HPDE6-E6E7 (cell line): ENCODE results near the gene SDK2.
A peak's percentile ranks its signal among the peaks of the same experiment; 100 is the strongest.
"Not testable (repeated sequence)": the region's sequence is repeated elsewhere in the genome, so short reads cannot be mapped to it uniquely, and the experiment has no call there.

Source experiments
- DNase-seq: peaks from one replicate; pipeline ENCODE4 v3.0.0; 2011; ENCODE audit warnings: missing footprints; ENCODE audit errors: extremely low spot score

Gene SDK2

GRCh38 chr17:73455767-73456166 lies 188.5 kb downstream of the SDK2 start:
- DNase-seq: no peak

DNA sequence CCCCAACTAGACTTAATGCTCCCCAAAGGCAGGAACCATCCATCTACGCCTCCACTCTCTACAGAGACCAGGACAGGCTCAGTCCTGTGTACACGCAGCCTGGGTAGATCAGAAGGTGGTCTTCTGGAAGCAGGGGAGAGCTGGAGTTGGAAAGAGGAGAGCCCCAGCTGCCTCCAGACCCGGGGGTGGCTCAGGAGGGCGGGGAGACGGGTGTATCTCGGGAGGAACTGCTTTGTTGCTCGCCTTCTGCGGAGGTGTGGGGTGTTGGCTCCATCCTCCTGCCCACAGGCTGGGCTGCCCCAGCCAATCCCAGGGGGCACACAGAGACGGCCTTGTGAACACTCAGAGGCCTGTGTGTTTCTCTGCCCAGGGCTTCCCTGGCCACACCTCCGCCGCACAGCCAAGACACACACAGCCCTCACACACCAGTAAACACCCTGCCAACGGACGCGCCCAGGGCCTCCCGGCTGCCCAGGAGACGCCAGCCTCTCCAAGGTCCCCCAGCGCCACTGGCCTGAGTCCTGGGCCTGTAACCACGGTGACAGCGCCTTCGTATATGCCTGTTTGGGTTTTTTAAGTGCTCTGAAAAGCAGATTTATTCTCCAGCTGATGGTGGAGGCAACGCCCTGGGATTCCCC lies 189.1 kb downstream of the SDK2 start:
- DNase-seq: no peak

GRCh38 chr17:73453494-73453893 lies 190.8 kb downstream of the SDK2 start:
- DNase-seq: not testable (repeated sequence)

- DNase-seq: no peak
These were observed 191.2 kb downstream of the SDK2 start for GRCh38 chr17:73453090-73453489.

- no peak for DNase-seq
These were observed 192.2 kb downstream of the SDK2 start for GRCh38 chr17:73452009-73452408.

DNA sequence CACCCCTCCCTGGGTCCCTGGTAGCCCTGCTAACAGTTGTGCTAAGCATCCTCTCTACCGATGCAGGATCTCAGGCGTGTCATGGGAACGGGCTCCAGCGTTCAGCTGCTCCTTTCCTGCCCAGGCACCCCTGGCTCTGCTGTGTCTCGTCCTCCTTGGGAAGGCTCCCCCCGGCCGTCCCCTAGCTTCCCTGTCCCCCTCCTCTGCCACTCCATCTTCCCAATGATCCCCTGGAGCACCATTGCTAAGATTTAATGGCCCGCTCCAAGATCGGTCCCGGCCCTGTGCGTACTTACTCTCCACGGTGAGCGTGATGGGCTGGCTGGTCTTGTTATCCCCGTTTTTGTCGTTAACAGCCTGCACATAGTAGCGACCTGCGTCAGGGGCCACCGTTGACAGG lies 196.9 kb downstream of the SDK2 start:
- no peak for DNase-seq

DNA sequence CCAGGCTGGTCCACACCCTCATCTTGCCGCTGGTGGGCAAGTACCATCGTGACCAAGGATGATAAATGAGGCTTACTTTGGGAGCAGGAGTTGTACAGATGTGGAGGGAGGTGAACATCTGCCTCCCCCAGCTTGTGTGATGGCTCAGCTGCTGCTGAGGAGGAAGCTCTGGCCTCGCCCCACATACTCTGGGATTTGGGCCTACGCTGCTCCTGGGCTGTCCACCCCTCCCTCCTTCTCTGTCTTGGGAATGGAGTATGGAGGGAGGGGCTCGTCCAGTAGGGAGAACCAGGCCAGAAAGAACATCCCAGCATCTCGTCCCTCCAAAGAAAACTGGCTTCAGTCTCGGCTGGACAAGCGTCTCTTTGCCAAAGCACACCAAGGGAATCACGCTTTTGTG lies 197.6 kb downstream of the SDK2 start:
- DNase-seq: no peak

DNA sequence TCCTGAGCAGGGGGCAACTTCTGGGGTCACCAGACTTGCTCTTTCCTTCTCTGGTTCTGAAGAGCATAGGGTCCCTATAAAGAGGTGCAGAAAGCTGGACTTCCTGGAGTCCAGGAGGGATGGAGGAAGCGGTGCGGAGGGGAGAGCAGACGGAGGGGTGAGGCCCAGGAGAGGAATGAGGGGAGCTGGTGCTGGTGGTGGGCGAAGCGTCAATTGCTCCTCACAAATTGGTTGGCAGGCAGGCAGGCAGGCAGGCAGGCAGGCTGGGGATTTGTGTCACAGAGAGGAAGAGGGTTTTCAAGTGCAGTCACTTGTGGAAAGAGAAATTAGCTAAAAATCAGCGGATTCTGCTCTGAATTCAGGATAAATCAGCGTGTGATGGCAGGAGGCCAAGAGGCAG lies 198.8 kb downstream of the SDK2 start:
- DNase-seq: no peak

- DNase-seq: no peak
These were observed 200.2 kb downstream of the SDK2 start for GRCh38 chr17:73444021-73444420.

- DNase-seq: no peak
These were observed 204.6 kb downstream of the SDK2 start for GRCh38 chr17:73439597-73439996.

GRCh38 chr17:73437826-73438225 lies 206.4 kb downstream of the SDK2 start:
- no peak for DNase-seq

- no peak for DNase-seq
These were observed 207.3 kb downstream of the SDK2 start for GRCh38 chr17:73436954-73437353.

- DNase-seq: no peak
These were observed 208.8 kb downstream of the SDK2 start for GRCh38 chr17:73435412-73435811.

GRCh38 chr17:73434154-73434553 lies 210.1 kb downstream of the SDK2 start:
- no peak for DNase-seq

GRCh38 chr17:73433501-73433900 lies 210.7 kb downstream of the SDK2 start:
- DNase-seq: no peak

- DNase-seq: no peak
These were observed 211.5 kb downstream of the SDK2 start for GRCh38 chr17:73432624-73433190.

GRCh38 chr17:73431401-73432205 lies 212.6 kb downstream of the SDK2 start:
- no peak for DNase-seq

DNA sequence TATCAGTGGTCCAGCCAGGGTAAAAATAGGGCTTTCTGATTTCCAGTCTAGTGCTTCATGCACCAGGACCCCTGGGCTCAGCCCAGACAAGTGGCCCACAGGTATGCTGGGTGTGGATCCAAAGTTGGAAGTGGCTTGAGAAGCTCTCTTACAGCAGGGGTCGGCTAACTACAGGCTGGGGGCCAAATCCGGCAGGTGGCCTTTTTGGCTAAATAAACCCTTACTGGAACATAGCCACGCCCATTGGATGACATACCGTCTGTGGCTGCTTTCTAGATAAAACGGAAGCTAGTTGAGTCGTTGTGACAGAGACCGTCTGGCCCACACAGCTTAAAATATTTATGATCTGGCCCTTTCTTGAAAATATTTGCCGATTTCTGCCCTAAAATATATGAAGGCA lies 213.4 kb downstream of the SDK2 start:
- DNase-seq: no peak

DNA sequence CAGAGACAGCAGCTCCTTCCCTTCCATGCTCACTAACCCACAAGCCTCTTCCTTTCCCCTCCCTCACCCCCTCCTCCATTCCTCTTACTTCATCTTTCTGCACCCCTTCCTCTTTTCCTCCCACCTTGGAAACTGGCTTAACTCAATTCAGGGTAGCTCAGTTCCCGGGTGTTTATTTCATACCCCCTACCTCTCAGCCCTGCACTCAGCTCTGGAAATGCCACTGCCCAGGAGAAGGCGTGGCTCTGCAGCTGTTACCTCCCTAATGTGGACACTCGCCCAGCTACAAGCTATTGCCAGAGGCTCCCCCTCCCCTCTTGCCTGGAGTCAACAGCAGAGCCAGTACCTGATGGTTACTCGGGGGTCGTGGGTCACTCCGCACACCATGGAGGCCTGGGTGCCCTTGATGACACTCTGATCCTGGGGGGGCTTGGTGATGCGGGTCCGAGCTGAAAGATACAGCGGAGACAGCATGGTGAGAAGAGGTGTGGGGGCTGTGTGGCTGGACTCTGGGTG lies 214.0 kb downstream of the SDK2 start:
- no peak for DNase-seq

GRCh38 chr17:73429440-73430164 lies 214.6 kb downstream of the SDK2 start:
- DNase-seq: peak; percentile 89

- DNase-seq: no peak
These were observed 217.0 kb downstream of the SDK2 start for GRCh38 chr17:73427198-73427597.

DNA sequence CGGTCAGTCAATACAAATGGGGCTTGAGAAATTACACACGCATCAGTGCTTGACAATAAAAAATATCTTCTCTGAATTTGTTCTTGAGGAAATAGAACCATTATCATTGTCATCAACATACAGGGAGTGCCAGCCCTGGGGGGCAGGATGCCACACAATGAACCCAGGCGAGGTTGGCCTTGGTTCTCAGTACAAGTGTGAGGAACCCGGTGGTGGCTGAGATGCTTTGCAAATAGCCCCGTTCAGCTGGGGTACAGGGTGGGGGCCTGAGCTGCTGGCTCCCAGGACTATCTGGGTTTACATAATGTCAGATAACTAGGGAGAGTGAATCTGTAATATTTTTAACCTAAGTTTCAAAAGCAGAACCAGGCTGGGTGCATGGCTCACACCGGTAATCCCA lies 219.7 kb downstream of the SDK2 start:
- no peak for DNase-seq
